Neural progenitor cell (in vitro differentiated cells): Measurements from ENCODE around the gene KRTAP12-4.

Source experiments
- CTCF ChIP-seq: fragments of 200-600 bp; sonication (generic); IDR thresholded peaks from 2 replicates; pipeline ENCODE4 v1.5.1; 2017; ENCODE audit warnings: antibody characterized with exemption, mild to moderate bottlenecking
- EZH2 ChIP-seq: fragments of 200-600 bp; sonication (generic); IDR thresholded peaks from 2 replicates; pipeline ENCODE4 v1.6.1; 2017; ENCODE audit warnings: antibody characterized with exemption, mild to moderate bottlenecking, moderate library complexity

- TF ChIP-seq CTCF: no peak
- TF ChIP-seq EZH2: no peak
Measured at GRCh38 chr21:44623575-44623974, 30.9 kb downstream of the KRTAP12-4 start.
